GM21381 (cell line): ENCODE results near the gene CENPP.

Source experiments
- ATAC-seq: cut with Tn5 transposase; IDR thresholded peaks from one replicate; pipeline ENCODE4 v1.9.1; 2021; ENCODE audit warnings: mild to moderate bottlenecking, moderate library complexity; ENCODE audit not compliant: unreplicated experiment

The CENPP gene

GRCh38 chr9:92474587-92474986, 148.8 kb downstream of the CENPP start:
- ATAC-seq, result no peak

- no peak for ATAC-seq
Measured at GRCh38 chr9:92476962-92477361, 151.2 kb downstream of the CENPP start.

GRCh38 chr9:92478783-92479182, 153.0 kb downstream of the CENPP start:
- ATAC-seq, result no peak

DNA sequence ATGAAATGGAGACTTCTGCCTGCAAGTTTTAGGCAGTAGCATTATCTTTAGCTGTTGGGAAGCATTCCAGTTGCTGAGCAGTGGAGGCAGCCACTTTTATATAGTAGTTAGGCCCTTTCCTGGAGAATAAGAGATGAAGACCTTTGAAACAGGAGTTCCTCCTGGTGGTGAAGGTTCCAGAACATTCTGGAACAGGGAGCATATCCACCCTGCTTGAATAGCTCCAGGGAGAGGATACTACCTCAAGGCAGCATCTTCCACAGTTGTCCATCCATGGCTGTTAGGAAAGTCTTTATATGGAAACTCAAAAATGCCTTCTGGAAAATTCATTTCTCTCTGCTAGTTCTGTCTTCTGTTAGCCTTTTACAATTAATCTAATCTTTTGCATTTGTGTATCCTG, 153.6 kb downstream of the CENPP start:
- no peak for ATAC-seq

DNA sequence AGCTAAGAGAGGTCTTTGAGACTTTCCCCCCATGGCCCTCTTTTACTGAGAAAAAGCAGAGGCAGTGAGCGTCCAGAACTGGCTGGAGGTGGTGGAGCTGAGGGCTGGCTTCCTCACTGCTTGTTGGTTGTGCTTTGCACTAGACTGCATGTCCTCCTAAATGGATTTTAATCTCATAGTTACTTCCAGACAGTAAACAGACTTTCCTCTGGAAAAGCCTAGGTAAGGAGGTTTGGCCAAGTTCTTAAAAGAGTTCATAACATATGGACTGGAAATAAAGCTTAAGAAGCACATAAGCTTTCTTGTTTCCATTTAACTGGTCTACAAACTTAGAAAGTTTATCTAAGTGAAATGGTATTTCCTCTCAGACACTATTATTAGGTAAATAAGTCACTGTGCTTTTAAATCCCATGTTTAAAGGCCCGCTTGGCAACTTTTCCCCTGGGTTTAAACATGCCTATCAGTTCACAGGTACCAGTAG, 154.6 kb downstream of the CENPP start:
- no peak for ATAC-seq

GRCh38 chr9:92480986-92481633, 155.4 kb downstream of the CENPP start:
- ATAC-seq, result no peak

DNA sequence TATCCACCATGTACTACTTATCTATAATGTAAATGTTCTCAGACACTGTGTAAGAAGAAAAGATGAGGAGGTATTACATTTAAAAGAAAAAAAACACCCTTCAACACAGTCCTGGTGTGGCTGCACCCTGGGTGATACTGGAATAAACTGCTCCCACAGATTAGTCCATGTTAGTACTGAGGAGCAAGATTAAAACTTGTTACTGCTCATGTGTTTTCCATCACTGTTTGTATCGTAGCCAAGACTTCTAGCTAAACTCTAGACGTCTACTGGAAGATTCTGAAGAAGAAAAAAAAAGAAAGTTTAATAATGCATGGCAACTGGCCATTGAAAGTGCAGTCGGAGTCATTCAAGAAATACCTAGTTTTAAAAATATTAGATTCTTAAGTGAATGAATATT, 156.6 kb downstream of the CENPP start, which contains the start of gene ASPN:
Gene ASPN (minus strand): TSS at position 178 of the 400 bp plus-strand sequence.
- ATAC-seq, result no peak

DNA sequence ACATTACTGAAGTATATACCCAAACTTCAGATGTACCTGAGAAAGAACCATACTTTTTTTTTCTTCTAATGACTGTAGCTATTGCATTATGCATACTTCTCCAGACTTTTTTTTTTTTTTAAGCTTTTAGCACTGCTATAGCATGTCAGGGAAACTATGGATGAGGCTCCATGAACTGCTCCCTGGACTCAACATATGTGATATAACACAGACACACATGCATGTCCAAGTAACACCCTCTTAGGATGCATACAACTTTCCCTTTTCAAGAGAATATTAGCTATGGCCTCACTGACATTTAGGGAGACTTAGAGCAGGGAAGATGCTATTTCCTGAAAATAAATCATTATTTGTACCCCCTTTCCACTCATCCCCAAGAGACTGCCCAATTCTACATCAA, 157.1 kb downstream of the CENPP start:
- ATAC-seq, result no peak

DNA sequence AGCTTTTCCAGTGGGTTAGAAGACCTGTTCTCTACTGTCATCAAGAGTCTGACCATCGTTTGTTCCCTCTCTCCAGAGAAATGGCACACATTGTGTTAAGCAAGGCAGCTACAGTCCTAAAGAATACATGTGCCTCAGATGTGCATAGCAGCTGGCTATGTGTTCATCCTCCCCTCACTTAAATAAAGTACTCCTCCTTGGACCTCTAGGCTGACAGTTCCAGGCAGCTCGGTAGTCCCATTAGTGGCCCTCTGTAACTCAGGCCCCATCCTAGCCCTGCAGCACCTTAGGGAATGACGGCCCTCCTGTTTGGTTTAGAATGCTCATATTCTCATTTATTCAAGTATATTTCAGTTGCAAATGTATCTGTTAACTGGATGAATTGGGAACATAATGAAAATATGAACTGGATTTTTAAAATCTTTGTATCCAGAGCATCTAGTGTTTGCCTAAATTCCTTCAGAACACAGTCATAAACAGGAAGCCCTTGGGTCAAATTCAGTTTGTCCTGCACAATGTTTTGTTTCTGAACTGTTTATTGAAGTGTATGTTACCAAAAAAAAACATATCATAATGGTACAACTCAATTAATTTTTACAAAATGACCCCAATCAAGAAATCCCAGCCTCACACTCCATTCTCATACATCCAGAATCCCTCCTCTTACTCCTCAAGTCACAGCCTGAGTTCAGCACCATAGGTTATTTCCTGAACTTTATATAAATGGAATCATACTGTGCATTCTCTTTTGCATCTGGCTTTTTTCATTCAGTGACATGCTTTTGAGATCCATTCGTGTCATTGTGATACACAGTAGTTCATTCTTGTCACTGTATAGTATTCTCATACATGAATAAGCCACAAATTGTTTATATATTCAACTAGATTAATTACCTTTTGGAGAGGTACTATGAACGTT, 158.1 kb downstream of the CENPP start:
- no peak for ATAC-seq

DNA sequence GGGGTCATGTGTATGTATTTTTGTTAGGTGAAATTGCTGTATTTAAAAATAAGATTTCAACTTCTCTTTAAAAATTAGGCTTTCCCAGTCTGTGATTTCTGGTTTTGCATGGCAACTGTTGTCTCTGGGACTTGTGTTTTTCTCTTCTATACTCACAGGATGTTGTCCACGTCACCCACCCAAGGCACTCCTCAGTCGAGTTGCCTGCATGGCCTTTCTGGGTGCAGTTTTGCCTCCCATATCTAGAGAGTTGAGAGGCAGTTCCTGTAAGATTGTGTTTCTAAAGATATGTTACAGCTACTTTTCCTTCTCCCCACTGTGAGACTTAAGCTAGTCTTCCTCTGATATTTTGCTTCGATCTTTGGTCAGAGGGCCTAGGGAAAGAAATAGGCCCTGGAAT, 158.8 kb downstream of the CENPP start:
- ATAC-seq, result no peak

DNA sequence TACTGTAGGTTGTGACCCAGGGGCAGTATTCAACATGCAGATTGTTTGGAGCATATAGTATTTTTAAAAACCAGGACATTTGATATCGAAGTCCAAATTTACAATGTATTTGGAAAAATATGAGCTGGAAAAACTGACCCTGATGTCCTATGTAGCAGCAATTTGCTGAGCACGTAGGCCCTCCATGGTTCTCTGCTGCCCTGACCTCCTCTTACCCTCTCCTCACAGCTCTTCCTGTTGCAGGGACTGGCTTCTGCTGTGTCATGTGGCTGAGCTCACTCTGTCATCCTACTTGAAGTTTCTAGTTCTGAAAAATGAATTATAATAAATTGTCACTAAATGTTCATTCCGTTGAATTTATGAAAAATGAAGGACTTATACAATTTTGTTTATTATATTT, 160.6 kb downstream of the CENPP start:
- ATAC-seq, result no peak

DNA sequence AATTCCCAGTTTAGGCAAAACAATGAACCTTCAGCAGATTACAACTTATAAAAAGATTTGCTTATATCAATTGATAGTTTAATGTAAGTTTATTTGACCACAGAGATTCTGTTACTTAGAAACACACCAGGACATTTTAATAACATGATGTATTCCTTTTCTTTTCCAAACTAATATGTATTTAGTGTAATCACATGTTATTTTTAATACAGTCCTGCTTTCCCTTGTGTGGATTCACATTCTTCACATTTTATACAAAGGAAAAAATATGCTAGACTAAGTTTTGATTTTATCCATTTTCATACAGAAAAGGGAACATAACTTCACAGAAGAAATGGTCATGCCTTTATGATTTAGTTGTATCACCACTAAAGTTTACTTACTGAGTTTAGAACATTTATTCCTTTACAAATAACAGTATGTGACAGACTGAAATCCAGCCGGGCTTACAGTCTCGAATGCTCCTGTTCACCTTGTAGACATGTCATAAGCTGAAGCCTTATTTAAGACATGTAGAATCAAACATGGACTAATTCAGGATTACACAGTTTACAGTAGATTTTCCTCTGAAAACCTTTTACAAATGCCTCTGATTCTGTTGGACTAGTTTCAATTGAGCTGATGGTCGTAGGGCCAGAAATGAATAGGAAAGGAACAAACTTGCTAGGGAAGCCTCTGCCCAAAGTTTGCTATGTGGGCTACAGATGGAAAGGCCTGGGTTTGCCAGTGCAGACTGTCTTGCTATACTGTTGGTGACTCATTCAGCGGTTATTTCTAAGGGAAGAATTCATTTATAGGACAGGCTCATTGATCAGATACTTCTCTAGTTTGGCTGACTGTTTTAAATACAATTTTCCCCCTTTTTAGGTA, 163.2 kb downstream of the CENPP start:
- ATAC-seq, result no peak

DNA sequence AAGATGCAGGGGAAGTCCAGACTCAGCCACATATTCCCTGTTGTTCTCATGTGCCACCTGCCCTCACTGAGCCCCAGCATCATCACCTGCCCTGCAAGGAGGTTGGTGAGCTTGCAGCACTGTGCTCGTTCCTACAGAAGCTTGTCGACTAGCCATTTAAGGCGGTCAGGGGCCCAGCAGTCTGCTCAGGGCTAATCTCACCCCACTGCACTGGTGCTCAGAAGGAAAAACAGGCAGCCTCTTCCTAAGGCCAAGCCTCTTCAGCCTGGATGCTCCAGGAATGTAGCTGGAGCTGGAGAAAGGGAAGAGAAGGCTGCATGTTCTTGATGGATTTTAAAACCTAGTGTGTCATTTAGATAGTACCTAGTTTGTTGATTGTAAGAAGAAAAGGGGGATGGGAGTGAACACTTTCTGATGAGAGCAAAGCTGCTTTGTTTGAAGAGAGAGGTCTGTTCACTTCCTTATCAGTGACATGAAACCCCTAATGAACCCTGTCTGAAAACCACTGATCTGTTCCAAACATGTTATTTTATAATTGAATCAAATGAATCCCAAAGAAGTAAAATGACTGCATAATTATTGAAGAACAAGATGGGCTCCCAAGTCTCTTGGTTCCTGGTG, 167.1 kb downstream of the CENPP start:
- no peak for ATAC-seq

GRCh38 chr9:92493749-92494387, 168.1 kb downstream of the CENPP start:
- no peak for ATAC-seq

- ATAC-seq, result no peak
Measured at GRCh38 chr9:92494856-92495255, 169.1 kb downstream of the CENPP start.

DNA sequence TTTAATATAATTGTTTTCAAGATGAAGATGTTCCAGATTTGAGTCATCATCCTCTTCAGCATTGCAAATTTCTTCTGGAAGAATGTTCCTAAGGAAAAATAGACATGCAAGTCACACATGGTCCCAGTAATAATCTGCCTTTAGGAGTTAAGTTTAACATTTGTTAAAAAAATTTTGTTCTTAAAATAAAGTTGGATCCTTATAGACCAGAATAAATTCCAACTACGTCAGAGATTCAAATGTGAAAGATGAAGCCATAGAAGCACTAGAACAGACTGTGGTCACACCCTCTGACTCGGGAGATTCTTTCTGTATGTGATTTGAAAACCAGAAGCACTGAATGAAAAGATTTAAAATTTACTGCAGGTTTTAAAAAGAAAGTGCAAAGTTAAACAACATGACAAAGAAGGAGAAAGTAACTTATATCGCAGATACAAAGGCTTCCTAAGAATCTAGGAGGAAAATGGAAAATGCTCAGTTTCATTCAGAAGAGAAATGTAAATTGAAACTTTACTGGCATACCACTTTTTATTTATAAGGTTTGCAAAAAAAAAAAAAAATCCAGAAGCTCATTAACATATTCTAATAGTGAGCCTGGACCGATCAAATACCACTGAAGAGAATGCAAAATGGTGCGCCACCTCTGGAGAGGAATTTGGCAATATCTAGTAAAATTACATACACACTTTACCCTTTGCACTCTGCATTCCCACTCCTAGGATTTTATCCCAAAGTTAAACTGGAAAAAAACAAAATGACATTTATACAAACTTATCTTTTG, 170.8 kb downstream of the CENPP start:
- ATAC-seq, result no peak

GRCh38 chr9:92499701-92500100, 173.9 kb downstream of the CENPP start:
- ATAC-seq, result no peak

DNA sequence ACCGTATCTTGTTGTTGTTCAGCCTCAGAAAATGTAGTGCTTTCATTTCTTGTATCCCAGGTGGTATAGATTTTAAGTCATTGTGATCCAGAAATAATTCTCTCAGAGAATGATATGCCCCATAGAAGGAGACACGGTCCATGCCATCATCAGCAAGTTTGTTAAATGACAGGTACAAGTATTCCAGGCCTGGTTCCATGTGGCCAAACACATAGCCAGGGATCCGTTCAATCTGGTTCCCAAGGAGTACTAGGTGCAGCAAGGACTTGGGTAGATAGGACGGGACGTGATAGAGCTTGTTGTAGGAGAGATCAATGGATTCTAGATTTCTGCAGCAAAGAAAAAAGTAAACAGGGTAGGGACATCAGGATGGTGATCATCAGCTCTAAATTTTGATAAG, 175.0 kb downstream of the CENPP start:
- no peak for ATAC-seq

DNA sequence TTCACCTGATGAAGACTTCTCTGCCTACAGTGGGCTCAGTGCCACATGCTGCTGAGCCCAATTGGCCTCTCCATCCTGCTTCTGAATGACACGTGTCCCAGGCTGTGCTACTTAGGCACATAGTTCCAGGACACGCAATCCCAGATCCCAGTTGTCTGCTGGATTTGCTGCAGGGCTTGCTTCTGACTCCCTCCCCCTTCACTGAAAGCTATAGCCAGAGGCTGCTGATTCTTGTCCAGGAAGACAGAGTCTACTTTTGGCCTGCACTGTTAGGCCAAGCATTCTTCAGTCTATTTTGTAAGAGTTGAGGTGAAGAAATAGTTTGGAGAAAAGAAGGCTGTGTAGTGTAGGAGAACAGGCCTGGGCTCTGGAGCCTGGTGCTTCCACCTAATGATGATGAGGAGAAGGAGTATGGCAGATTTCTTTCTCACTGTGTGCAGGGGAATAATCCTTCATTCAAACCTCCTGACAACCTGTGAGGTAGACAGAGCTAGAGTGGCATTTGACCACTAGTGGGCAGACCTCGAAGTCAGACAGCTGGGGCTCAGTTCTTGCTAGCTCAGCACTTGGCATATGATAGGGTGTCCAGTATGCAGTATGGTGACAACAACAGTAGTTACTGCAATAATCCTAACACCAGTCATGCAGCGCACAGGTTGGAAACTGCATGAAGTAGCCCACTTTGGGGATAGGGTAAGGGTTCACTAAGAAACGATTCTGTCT, 176.1 kb downstream of the CENPP start:
- ATAC-seq, result no peak
